Measurements from ENCODE around the gene TSPAN17. TPM values are rescaled to one million over a fixed set of nuclear protein-coding genes. Genes with fewer than 3 reads are reported as not detected.
A peak's percentile ranks its signal among the peaks of the same experiment; 100 is the strongest.

TSPAN17 gene
- polyA plus RNA-seq, 2 of the 4 experiments (the other 2 are of a cell fraction): 35.6 to 47.4 TPM

GRCh38 chr5:176694631-176695030, 47.3 kb downstream of the TSPAN17 start:
- POLR2A ChIA-PET: no interaction called here
- TF ChIP-seq CEBPB (IDR thresholded peaks at IDR 0.05) (no peak), HOXB5 (CRISPR knock-in tag; IDR thresholded peaks at IDR 0.05) (no peak), RFX5 (IDR thresholded peaks at IDR 0.05) (no peak), EHMT2 (IDR thresholded peaks at IDR 0.05; ENCODE audit: low read depth) (no peak), HEYL (CRISPR knock-in tag; IDR thresholded peaks at IDR 0.05) (no peak), ZSCAN20 (CRISPR knock-in tag; IDR thresholded peaks at IDR 0.05) (no peak), HES2 (IDR thresholded peaks at IDR 0.05) (no peak), SREBF2 (IDR thresholded peaks at IDR 0.05) (no peak), GATA3 (IDR thresholded peaks at IDR 0.05; ENCODE audit: borderline replicate concordance) (no peak), NPAS2 (CRISPR knock-in tag; IDR thresholded peaks at IDR 0.05; ENCODE audit: borderline replicate concordance) (no peak), RARB (CRISPR knock-in tag; IDR thresholded peaks at IDR 0.05) (no peak), MAX (IDR thresholded peaks at IDR 0.05) (no peak)
- ATAC-seq: no peak
- Histone ChIP-seq H3K4me3 (no peak overlapping the region), H3K27ac (no peak overlapping the region), H3K4me2 (no peak overlapping the region), H3K4me1 (no peaks in the 10 kb centered on the region; the same call in 2 of the 3 replicates), H3K9me3 (no peaks in the 10 kb centered on the region)
- CTCF ChIA-PET: interaction anchor here (0.7 to 1.2 kb wide), 3 partner anchors 26 to 264 kb away, joined by 3 to 4 read pairs (median 3); no protein-coding TSS in a partner anchor
- no peak for FAIRE-seq
- WGBS (ENCODE audit: missing lambda C conversion rate): 48% methylated on average over 9 of the region's 9 CpGs
- no peak for DNase-seq (ENCODE audit: low read depth in 1 of 2, low spot score in 1 of 2)

- H3K4me3 ChIP-seq: no peak overlapping the region
- no peak for FAIRE-seq
- CTCF ChIA-PET: interaction anchor here (1.0 to 1.2 kb wide), 2 partner anchors 26 to 37 kb away, joined by 3 to 4 read pairs; no protein-coding TSS in a partner anchor
Observed at GRCh38 chr5:176695073-176695472, 47.8 kb downstream of the TSPAN17 start.

GRCh38 chr5:176697267-176697933, 50.1 kb downstream of the TSPAN17 start:
- no peak for FAIRE-seq
- ChIA-PET POLR2A (interaction anchor here (0.5 kb wide), 1 partner anchor 932 kb away, joined by 5 read pairs; no protein-coding TSS in a partner anchor), CTCF (interaction anchor here (0.8 to 1.4 kb wide), 4 partner anchors 26 to 415 kb away, joined by 3 to 4 read pairs (median 3); no protein-coding TSS in a partner anchor)
- H3K27ac ChIP-seq: no peak overlapping the region
- ATAC-seq: peak in 1 of 2 experiments; percentile 36; a peak in 2 of 6 replicates
- no peak for TF ChIP-seq RAD21 (conservative IDR thresholded peaks at IDR 0.05 in 1 of 2, IDR thresholded peaks at IDR 0.05 in 1 of 2)
- no peak for TF ChIP-seq MAZ (IDR thresholded peaks at IDR 0.05; ENCODE audit: borderline replicate concordance, low read depth, low read length)
- TF ChIP-seq CBX8 (IDR thresholded peaks at IDR 0.05): no peak
- no peak for TF ChIP-seq CTCF (IDR thresholded peaks at IDR 0.05)
- TF ChIP-seq TP53 (CRISPR knock-in tag; IDR thresholded peaks at IDR 0.05): no peak
- no peak for TF ChIP-seq POLR2A (IDR thresholded peaks at IDR 0.05; ENCODE audit: low read length)
- TF ChIP-seq CHD2 (IDR thresholded peaks at IDR 0.05; ENCODE audit: low read length, partially characterized antibody): no peak
- no peaks in the 10 kb centered on the region for H3K9me3 ChIP-seq
- H3K4me2 ChIP-seq: no peak overlapping the region
- H3K4me3 ChIP-seq: no peak overlapping the region
- 49% methylated on average over 10 of the region's 10 CpGs for WGBS (ENCODE audit: missing lambda C conversion rate)
- DNase-seq (ENCODE audit: low read depth in 1 of 2, low spot score in 1 of 2): no peak
- H3K4me1 ChIP-seq: no peaks in the 10 kb centered on the region; the same call in 2 of the 3 replicates

More at GRCh38 chr5:176695073-176695472, 47.8 kb downstream of the TSPAN17 start:
- Histone ChIP-seq H3K27ac (no peak overlapping the region), H3K9me3 (no peaks in the 10 kb centered on the region), H3K4me1 (no peaks in the 10 kb centered on the region; the same call in 2 of the 3 replicates), H3K4me2 (no peak overlapping the region)
- 42% methylated on average over 8 of the region's 8 CpGs for WGBS (ENCODE audit: missing lambda C conversion rate)
- POLR2A ChIA-PET: no interaction called here
- ATAC-seq (no peak), DNase-seq (ENCODE audit: low read depth in 1 of 2, low spot score in 1 of 2) (no peak)
- no peak for TF ChIP-seq MAZ (IDR thresholded peaks at IDR 0.05; ENCODE audit: borderline replicate concordance, low read depth, low read length)
- no peak for TF ChIP-seq JUNB (IDR thresholded peaks at IDR 0.05)
- no peak for TF ChIP-seq PHF8 (IDR thresholded peaks at IDR 0.05; ENCODE audit: borderline replicate concordance, low read depth)
- no peak for TF ChIP-seq USF2 (IDR thresholded peaks at IDR 0.05)
- no peak for TF ChIP-seq PBX3 (IDR thresholded peaks at IDR 0.05)
